Measurements from ENCODE around the gene RARB. TPM values are rescaled to one million over a fixed set of nuclear protein-coding genes. Genes with fewer than 3 reads are reported as not detected.

Gene RARB
- total and polyA plus RNA-seq, 2 of the 13 experiments (the other 11 are each of a cell fraction or from before 2014, with no cell fraction given) = 0.16 TPM; not detected in 1

GRCh38 chr3:25458420-25458814 lies 30.4 kb downstream of the RARB start (continued):
- TF ChIP-seq ZSCAN25 (CRISPR knock-in tag; IDR thresholded peaks at IDR 0.05) = no peak
- TF ChIP-seq FOXO4 (CRISPR knock-in tag; conservative IDR thresholded peaks at IDR 0.05) = no peak
- no peak for TF ChIP-seq KDM2A (CRISPR knock-in tag; IDR thresholded peaks at IDR 0.05; ENCODE audit: borderline replicate concordance, low read depth)
- no peak for TF ChIP-seq ATRX (CRISPR knock-in tag; IDR thresholded peaks at IDR 0.05; ENCODE audit: borderline replicate concordance)
- TF ChIP-seq DR1 (CRISPR knock-in tag; IDR thresholded peaks at IDR 0.05) = no peak

- Histone ChIP-seq H3K79me2 (ENCODE audit: insufficient read depth, low read length) (no peaks in the 10 kb centered on the region), H3K27ac (ENCODE audit: extremely low read length, insufficient read depth, low read length) (no peak overlapping the region), H3K9me3 (ENCODE audit: low read length) (no peaks in the 10 kb centered on the region), H3K4me2 (ENCODE audit: low read depth, low read length) (no peak overlapping the region), H3K36me3 (replicated peaks in 1 of 2; ENCODE audit: control insufficient read depth in 1 of 2, insufficient read depth in 2 of 2, low read length in 2 of 2) (no peaks in the 10 kb centered on the region), H3K27me3 (ENCODE audit: control insufficient read depth in 1 of 2, insufficient read depth in 2 of 2, low read length in 2 of 2) (no peaks in the 10 kb centered on the region), H3K9ac (ENCODE audit: insufficient read depth, low read depth, low read length) (no peak overlapping the region), H3K4me1 (ENCODE audit: insufficient read depth, low read length) (no peaks in the 10 kb centered on the region), H3K4me3 (replicated peaks in 1 of 3; ENCODE audit: insufficient read depth in 1 of 3, low read depth in 2 of 3, low read length in 3 of 3) (no peak overlapping the region), H4K20me1 (ENCODE audit: insufficient read depth, low read length) (no peaks in the 10 kb centered on the region), H2AFZ (ENCODE audit: low read length) (no peak overlapping the region)
- DNase-seq (ENCODE audit: low spot score) (no peak), ATAC-seq (no peak), FAIRE-seq (no peak)
- ChIA-PET POLR2A (no interaction called here), CTCF (ENCODE audit: low intra/inter-chr PET ratio, low total read pairs) (no interaction called here)
- in situ Hi-C loops (cut with HindIII; ENCODE audit: extremely low pct_ligation_motif_present, low pct_unique_long_range_greater_than_20kb) = no loop called here
- WGBS (ENCODE audit: low lambda C conversion rate) = 43% methylated on average over 2 of the region's 2 CpGs
- intact Hi-C loops (cut with micrococcal nuclease; ENCODE audit: unreplicated experiment) = no loop called here
- no TSS peak for BruUV-seq (replicated peaks)
- TF ChIP-seq ZNF550 (CRISPR knock-in tag; IDR thresholded peaks at IDR 0.05; ENCODE audit: borderline replicate concordance) = no peak
- TF ChIP-seq ZBTB42 (CRISPR knock-in tag; IDR thresholded peaks at IDR 0.05) = no peak
- no peak for TF ChIP-seq ZNF710 (CRISPR knock-in tag; IDR thresholded peaks at IDR 0.05; ENCODE audit: borderline replicate concordance)
- no peak for TF ChIP-seq MEIS2 (CRISPR knock-in tag; IDR thresholded peaks at IDR 0.05)
- no peak for TF ChIP-seq ZNF670 (CRISPR knock-in tag; IDR thresholded peaks at IDR 0.05; ENCODE audit: borderline replicate concordance)
- TF ChIP-seq ZNF746 (CRISPR knock-in tag; IDR thresholded peaks at IDR 0.05) = no peak
- no peak for TF ChIP-seq BATF2 (CRISPR knock-in tag; IDR thresholded peaks at IDR 0.05)
- TF ChIP-seq ARNT (IDR thresholded peaks at IDR 0.05) = no peak
- no peak for TF ChIP-seq ZNF691 (CRISPR knock-in tag; IDR thresholded peaks at IDR 0.05; ENCODE audit: borderline replicate concordance, low read depth)
- TF ChIP-seq ZMYM2 (CRISPR knock-in tag; IDR thresholded peaks at IDR 0.05) = no peak
- TF ChIP-seq CAMTA2 (CRISPR knock-in tag; IDR thresholded peaks at IDR 0.05; ENCODE audit: borderline replicate concordance) = no peak
These were observed 32.7 kb downstream of the RARB start for GRCh38 chr3:25460751-25461150.

Data from HepG2 (cell line).